Mucosa of descending colon (tissue), 3 donors: ENCODE results near the gene OAS2. TPM values are rescaled to one million over a fixed set of nuclear protein-coding genes. Genes with fewer than 3 reads are reported as not detected.
"Not testable (repeated sequence)": the region's sequence is repeated elsewhere in the genome, so short reads cannot be mapped to it uniquely, and the experiment has no call there.

Source experiments
- ATAC-seq: fragments of 200-7000 bp; cut with Tn5 transposase; one replicate; pipeline ENCODE4 v1.9.1; 2020; ENCODE audit warnings: mild to moderate bottlenecking, moderate library complexity
- DNase-seq, 3 donors: peaks; one replicate each; pipeline ENCODE4 v3.0.0-alpha.2; 2020
- H3K36me3 ChIP-seq: fragments of 200-600 bp; one replicate; pipeline ENCODE4 v1.8.0; 2021; ENCODE audit warnings: low read depth, mild to moderate bottlenecking
- H3K4me1 ChIP-seq: fragments of 200-600 bp; one replicate; pipeline ENCODE4 v1.8.0; 2021; ENCODE audit warnings: low read depth, mild to moderate bottlenecking
- H3K4me3 ChIP-seq: fragments of 200-600 bp; one replicate; pipeline ENCODE4 v1.8.0; 2021; ENCODE audit warnings: mild to moderate bottlenecking
- H3K9me3 ChIP-seq: fragments of 200-600 bp; one replicate; pipeline ENCODE4 v1.8.0; 2021; ENCODE audit warnings: mild to moderate bottlenecking
- CTCF ChIP-seq: fragments of 200-600 bp; IDR thresholded peaks from one replicate; pipeline ENCODE4 v1.8.0; 2022; ENCODE audit warnings: antibody characterized with exemption, mild to moderate bottlenecking
- intact Hi-C, 2 donors: fragments of 100-400 bp; cut with DNase I in 1 of 2; cut with micrococcal nuclease in 1 of 2; formaldehyde crosslinking; loops; one replicate each; pipeline versions ENCODE4 v1.11.0 to v1.11.1; 2022; cut with DNase I, micrococcal nuclease
- total RNA-seq, 3 donors: library from RNA; stranded (reverse); fragmentation: NEBNext Ultra II Directional in 2 of 3; extraction: Animal tissue kit (Norgen Biotek cat#: 25700) in 2 of 3; gene quantifications; one replicate each; pipeline versions ENCODE4 v1.2.1 to v1.2.4, GENCODE V29; 2021 to 2023
- donor health status: DM: no; HTN: no; CAD: no; lungs with moderate emphysema.
- donor health status: DM: no; HTN: no; CAD: no.
- donor health status: DM: no; HTN: yes; CAD: no.

The OAS2 gene
- total RNA-seq, 3 donors from 2014 or later = 4.6 to 7.0 (median 5.5) TPM

DNA sequence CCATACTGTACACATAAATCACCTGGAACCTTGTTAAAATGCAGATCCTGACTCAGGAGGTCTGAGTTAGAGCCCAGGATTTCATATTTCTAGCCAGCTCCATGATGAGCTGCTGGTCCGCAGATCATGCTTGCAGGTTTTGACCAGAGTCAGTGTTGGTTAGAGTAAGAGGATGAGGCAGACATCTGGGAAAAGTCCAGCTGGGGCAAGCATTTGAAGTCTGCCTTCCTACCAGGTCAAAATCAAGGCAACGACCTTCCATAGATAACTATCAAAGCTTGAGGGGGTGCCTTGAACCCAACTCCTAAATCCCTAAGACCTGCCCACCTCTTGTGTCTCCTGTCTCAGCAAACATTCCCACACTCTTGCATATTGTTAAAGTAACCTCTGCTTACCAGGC is 9.2 kb downstream of the OAS2 start:
- no peak for TF ChIP-seq CTCF
- ATAC-seq (no peak), DNase-seq (no peak)
- Histone ChIP-seq H3K4me3 (no peak overlapping the region), H3K4me1 (no peaks in the 10 kb centered on the region), H3K36me3 (no peaks in the 10 kb centered on the region), H3K9me3 (no peaks in the 10 kb centered on the region)
- intact Hi-C loops = no loop called here

DNA sequence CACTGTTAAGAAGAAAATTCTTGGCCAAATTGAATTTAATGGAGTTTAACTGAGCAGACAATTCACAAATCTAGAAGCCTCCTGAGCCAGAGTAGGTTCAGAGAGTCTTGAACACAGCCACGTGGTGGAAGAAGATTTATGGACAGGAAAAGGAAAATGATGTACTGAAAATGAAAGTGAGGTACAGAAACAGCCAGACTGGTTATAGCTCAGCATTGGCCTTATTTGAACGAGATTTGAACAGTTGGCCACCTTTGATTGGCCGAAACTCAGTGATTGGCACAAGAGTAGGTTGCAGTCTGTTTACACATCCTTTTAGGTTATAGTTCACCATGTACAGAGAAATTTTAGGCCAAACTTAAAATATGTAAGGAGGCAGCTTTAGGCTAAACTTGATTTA is 9.9 kb downstream of the OAS2 start:
- Histone ChIP-seq H3K4me3 (no peak overlapping the region), H3K9me3 (no peaks in the 10 kb centered on the region), H3K4me1 (no peaks in the 10 kb centered on the region), H3K36me3 (no peaks in the 10 kb centered on the region)
- intact Hi-C loops = no loop called here
- ATAC-seq (no peak), DNase-seq (no peak)
- TF ChIP-seq CTCF = no peak

GRCh38 chr12:112988823-112989385 is 10.6 kb downstream of the OAS2 start:
- H3K36me3 ChIP-seq, H3K4me1 ChIP-seq, ATAC-seq, DNase-seq, H3K4me3 ChIP-seq, H3K9me3 ChIP-seq, intact Hi-C loops: not testable (repeated sequence)

- DNase-seq (no peak), ATAC-seq (no peak)
- intact Hi-C loops = no loop called here
- Histone ChIP-seq H3K4me1 (no peaks in the 10 kb centered on the region), H3K9me3 (no peaks in the 10 kb centered on the region), H3K36me3 (no peaks in the 10 kb centered on the region), H3K4me3 (no peak overlapping the region)
- no peak for TF ChIP-seq CTCF
These were observed 11.5 kb downstream of the OAS2 start for GRCh38 chr12:112989806-112990205.

GRCh38 chr12:112992541-112993398 is 14.5 kb downstream of the OAS2 start:
- Histone ChIP-seq H3K4me1 (no peaks in the 10 kb centered on the region), H3K4me3 (no peak overlapping the region), H3K9me3 (no peaks in the 10 kb centered on the region), H3K36me3 (no peaks in the 10 kb centered on the region)
- ATAC-seq (peak; percentile 91), DNase-seq (peak in 2 of 3 donors; percentile 67 to 72)
- peak; percentile 85 for TF ChIP-seq CTCF
- intact Hi-C loops = no loop called here

- Histone ChIP-seq H3K9me3 (no peaks in the 10 kb centered on the region), H3K36me3 (no peaks in the 10 kb centered on the region), H3K4me3 (no peak overlapping the region), H3K4me1 (no peaks in the 10 kb centered on the region)
- ATAC-seq (no peak), DNase-seq (no peak)
- no peak for TF ChIP-seq CTCF
- intact Hi-C loops = no loop called here
These were observed 16.7 kb downstream of the OAS2 start for GRCh38 chr12:112995008-112995407.
